GM10266 (cell line): ENCODE data around the gene NMNAT2.

Experiments used
- DNase-seq: peaks from one replicate; pipeline ENCODE4 v3.0.0; 2012; ENCODE audit errors: extremely low spot score
- TF ChIP-seq, protein P1 (sequence below): IDR thresholded peaks from 2 replicates; pipeline ENCODE4 v1.5.1; 2012; ENCODE audit warnings: mild to moderate bottlenecking, low read depth; ENCODE audit not compliant: control insufficient read depth, insufficient read depth; ENCODE audit errors: missing control alignments

Gene NMNAT2

DNA sequence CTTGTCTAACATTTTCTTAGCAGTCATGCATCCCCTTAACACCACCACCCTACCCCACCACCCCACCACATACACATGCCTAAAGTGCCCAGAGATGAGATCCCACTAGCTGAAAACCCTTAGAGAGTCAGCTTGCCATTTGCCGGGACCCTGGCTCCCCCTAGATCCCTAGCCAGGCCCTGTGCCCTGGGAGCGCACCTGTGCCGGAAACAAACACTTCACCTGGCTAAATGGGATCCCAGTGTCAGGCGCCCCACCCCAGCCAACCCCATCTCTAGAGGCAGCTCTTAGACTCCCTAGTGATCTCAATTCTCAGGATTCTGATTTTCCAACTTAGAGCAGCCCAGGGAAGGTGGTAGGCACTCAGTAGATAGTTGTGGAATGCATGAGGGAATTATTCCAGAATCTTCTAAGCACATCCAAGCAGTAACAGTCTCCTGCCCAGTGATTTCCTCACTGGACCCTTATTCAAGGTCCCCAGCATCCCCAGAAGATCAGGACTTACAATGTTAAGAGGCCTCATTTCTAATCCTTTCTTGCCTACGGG is 126.9 kb downstream of the NMNAT2 start:
- no peak for DNase-seq

DNA sequence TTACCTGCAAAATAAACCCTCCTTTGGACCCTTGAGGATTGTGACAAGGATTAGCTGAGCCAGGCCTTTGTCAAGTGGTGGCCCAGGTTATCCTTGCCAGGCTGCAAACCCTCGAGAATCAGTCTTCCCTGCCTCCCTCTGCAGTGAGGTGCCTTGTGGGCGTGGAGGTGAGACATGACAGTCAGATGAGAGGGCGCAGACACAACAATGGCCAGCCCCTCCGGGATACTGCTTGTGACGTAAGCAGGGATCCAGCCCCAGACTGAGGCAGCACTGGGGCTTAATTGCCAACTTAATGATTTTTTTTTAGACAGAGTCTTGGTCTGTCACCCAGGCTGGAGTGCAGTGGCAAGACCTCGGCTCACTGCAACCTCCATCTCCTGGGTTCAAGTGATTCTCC is 127.6 kb downstream of the NMNAT2 start:
- TF ChIP-seq, protein P1, sequence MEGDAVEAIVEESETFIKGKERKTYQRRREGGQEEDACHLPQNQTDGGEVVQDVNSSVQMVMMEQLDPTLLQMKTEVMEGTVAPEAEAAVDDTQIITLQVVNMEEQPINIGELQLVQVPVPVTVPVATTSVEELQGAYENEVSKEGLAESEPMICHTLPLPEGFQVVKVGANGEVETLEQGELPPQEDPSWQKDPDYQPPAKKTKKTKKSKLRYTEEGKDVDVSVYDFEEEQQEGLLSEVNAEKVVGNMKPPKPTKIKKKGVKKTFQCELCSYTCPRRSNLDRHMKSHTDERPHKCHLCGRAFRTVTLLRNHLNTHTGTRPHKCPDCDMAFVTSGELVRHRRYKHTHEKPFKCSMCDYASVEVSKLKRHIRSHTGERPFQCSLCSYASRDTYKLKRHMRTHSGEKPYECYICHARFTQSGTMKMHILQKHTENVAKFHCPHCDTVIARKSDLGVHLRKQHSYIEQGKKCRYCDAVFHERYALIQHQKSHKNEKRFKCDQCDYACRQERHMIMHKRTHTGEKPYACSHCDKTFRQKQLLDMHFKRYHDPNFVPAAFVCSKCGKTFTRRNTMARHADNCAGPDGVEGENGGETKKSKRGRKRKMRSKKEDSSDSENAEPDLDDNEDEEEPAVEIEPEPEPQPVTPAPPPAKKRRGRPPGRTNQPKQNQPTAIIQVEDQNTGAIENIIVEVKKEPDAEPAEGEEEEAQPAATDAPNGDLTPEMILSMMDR = no peak
- no peak for DNase-seq

More for the DNA sequence above, 126.9 kb downstream of the NMNAT2 start:
- TF ChIP-seq, protein P1 = no peak

- DNase-seq = no peak
- TF ChIP-seq, protein P1 = no peak
These were observed 129.1 kb downstream of the NMNAT2 start for GRCh38 chr1:183289051-183289496.

DNA sequence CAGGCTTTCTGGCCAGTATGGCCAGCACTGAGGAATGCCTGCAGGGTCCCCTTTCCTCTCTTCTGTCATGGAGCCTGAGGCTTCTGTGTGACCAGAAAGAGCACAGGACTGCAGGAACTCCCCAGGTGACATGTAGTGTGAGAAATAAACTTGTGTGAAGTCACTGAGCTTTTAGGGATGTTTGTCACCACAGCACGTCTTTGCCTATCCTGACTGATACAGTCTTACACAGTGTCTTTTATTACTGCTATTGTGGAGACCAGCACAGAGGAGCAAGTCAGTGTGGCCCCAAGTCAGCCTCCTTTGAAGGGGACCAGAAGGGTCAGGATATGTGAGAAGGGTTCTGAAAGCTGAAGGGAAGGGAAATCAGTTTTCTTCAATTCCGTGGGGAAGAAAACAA is 129.6 kb downstream of the NMNAT2 start:
- TF ChIP-seq, protein P1 = no peak
- DNase-seq = no peak

DNA sequence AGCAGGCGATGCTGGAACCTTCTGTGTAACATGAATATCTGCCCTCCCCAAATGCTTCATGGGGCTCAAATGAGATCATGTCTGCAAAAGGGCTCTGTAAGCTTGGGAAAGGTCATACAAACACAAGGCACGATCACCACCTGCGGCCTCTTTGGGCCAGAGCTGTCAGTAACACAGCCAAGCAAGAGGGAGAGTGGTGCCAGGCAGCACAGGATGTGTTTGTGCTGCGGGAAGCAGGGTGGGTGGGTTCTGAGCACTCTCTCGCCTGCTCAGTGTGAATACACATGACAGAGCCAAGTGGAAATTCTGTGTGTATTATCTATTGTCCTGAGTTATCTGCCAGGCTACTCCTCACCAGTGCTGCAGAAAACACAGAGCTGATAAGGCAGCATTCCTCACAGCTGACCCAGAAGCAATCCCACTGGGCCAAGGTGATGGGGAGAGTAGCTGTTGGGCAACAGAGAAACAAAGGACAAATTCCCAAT is 130.9 kb downstream of the NMNAT2 start:
- TF ChIP-seq, protein P1 = no peak
- DNase-seq = no peak

DNA sequence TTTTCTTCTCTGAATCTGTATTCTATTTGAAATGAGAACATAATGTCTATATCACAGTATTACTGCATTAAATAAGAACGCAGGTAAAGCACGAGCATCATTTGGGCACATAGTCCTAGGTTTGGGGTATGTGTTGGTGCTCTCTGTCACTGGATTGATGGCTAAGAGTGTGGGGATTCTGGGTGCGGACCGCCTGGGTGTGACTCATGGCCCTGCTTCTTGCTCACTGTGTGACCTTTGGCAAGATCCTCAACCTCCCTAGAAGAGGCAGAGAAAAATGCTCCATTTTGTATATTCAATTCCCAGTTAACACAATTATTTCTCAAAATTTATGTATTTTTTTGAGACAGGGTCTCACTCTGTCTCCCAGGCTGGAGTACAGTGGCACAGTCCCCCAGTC is 132.4 kb downstream of the NMNAT2 start:
- no peak for DNase-seq
- TF ChIP-seq, protein P1 = no peak

DNA sequence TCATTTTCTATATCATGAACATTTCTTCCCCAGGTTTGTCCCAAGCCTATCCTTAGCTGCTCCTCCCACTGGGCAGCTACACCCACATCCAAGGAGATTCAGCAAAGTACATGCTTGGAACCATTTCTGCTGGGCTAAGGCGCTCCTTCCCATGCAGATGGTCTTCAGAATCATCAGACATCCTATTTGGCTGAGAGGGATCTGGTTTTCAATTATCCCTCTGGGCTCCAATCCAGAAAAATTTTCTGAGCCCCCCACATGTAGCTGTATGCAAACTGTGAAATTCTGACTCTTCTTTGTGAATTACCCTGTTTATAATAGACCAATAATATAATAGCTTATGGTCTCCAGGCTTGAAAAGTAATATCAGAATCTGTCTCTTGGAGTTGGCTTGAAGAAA is 132.9 kb downstream of the NMNAT2 start:
- TF ChIP-seq, protein P1 = no peak
- DNase-seq = no peak
